DMS153 treated with DMSO at 0.1 percent for 48 hours (cell line): ENCODE results near the gene KLF3.
A peak's percentile ranks its signal among the peaks of the same experiment; 100 is the strongest.

Experiments used
- DNase-seq: peaks from one replicate; lab custom pipeline; 2025; ENCODE audit not compliant: unreplicated experiment; lab: John Stamatoyannopoulos, UW

The KLF3 gene

DNA sequence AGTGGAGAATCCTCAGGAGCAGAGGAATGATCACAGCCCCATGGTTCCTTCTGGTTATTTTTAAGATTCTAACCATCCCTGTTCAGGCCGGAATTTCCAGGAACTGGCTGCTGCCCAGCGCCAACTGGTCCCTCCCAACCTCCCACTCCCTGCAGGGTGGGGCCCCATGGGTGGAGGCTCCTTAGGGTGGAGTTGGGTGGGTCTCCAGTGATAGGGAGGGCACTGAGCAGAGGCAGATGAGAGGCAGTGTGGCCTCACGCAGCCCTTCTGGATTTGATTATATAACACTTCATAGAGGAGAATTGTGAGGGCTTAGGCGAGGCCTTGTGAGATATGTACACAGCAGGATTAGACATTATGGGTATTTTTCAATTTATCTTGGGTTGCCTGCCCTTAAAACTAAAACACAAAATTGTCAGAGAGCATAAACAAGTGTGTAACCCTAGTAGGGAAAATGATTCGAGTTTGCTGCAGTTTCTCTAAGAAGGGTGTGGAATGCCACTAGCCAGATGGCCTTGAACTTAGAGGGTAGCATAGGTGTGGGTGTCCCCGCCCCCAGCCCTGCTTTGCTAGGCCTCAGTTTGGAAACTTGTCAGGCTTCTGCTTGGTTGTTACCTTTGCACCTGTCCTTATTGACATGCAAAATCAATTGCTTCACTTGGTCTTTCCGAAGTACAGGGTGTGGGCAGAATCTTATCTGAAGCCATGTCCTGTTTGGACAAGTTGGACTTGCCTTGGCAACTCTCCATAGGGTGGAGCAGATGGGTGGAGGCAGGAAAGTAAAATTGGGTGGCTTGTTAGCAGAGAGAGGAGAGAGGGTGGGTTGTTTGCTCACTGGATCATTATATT, 9.4 kb downstream of the KLF3 start:
- DNase-seq = no peak

DNA sequence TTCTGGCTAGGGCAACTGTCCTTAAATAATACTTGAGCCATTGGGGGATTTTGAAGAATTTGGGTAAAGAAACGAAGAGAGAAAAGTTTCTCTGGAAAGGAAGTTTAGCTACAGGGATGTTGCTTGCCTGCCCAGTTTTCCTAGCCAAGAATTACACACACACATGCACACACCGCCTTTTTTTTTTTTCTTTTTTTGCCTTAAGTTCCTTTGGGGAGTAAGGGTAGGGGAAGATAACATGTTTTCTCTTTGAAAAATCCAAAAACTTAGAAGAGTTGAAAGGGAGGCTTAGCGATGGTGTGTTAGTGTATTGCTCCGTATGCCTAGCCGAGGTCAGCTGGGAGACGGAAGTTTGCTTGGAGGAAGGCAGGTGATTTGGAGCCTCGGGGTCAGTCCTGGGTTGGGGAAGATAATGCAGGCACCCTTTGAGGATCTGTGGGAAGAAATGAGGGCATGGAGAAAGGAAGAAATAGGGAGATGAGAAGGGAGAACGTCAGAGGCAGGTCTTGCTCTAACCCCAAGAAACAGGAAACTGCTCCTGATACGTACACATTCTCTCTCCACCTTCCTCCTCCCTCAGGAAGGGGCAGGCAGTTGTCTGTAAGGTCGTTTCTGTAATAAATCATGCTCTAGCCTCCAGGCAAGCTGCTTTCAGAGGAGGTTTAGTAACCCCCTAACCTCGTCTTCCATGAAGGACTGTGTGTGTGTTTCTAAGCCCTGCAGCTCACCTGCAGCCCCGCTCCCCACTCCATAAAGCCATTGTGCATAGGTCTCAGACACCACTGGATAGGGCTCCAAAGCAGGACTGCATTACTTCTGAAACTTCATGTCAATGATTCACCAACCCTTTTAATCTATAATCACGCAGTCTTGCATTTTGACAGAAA, 10.5 kb downstream of the KLF3 start:
- DNase-seq = no peak

DNA sequence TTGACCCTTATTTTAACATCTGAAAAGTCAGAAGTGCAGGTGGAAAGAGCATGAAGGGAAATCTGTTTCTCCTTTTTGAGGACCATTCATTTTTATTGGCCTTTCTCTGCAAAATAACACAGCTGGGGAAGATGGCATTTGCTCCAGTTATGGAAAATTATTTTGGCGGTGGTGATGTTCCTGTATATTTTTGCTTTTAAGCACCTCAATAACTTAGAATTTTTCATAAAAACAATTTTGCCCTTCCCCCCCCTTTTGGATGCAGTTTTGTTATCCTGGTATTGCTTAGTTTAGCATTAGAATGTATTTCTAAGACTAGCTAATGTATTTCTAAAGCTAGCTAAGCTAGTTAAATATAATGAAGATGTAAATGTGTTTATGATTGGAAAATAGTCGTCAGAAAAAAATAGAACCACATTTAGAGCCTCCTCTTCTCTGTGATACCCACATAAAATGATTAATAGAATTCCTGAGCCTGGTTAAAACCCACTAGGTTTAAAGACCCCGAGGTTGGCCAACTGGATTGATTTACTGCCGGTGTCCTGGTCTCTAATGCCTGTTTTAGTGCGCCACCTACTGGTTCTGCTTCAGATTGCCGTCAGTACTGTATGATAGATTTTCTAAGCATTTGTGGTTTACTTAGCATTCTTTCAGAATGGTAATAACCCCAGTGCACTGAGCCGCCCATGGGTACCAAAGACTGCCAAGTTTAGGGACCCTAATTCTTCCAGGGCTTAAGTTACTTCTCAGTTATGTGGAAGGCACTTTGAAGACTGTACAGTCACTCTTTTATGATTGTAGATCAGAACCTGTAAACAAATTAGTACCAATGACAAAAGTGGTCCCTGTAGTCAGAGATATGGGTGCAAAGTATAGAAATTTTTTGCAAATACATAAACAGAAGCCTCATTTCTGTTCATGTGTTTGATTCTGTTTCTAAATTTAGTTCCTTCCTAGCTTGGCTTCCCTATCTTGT, 11.4 kb downstream of the KLF3 start:
- peak; percentile 32 for DNase-seq

DNA sequence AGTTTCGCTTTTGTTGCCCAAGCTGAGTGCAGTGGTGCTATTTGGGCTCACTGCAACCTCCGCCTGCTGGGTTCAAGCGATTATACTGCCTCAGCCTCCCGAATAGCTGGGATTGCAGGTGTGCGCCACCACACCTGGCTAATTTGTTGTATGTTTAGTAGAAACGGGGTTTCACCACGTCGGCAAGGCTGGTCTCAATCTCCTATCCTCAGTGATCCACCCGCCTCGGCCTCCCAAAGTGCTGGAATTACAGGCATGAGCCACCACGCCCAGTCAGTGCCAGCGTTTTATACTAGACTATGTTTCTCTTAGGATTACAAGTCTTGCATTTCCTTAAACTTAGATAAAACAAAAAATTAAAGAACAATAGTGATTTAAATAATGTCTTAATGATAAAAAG, 13.0 kb downstream of the KLF3 start:
- DNase-seq = no peak

DNA sequence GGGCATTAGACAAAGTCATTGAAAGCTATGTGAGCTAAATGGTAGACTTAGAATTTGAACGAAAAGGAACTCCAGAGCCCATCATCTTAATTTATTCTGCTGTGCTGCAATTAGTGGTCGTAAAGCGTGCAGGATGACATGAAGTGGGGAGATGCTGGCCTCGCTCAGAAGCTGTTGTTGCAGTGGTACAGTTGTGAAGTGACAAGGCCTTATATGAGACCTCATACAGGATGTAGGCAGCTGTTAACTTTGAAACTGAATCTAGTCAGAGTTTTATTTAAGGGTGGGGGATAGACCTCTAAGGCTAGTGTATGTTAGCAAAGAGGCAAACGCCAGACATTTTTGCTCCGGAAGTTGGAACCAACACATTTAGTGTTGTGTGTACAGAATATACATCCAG, 13.4 kb downstream of the KLF3 start:
- DNase-seq = no peak

DNA sequence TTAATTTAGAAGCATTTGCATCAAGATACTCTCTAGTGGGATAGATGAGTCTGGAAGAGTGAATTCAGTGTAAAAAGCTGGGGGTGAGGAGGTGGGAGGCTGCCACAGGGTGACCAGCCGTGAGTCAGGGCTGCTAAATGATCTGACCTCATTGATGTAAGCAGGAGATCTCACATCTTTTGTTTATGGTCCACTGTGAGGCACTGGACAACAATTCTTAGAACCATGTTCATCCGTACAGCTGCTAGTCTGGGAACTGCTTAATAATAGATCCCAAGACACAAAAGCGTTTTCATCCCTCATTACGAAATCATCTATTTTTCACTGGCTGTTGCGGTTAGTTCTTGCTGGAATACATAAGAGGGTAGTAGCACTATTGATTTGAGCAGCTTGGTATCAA, 14.1 kb downstream of the KLF3 start:
- DNase-seq = no peak

DNA sequence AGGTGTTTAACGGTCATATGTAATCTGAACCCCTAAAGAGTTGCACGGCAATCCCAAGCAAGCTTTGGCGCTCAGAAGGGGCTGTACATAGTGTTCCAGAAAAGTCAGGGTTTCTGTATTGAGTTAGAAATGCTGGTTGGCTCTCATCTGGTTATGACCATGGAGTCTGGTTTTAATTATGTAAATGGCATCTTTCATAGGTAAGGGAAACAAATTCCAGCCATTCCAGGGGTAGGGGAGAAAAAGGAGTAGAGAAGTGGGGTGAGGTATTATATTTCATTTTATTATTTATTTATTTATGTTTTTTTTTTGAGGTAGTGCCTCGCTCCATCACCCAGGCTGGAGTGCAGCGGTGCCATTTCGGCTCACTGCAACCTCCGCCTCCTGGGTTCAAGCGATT, 15.9 kb downstream of the KLF3 start:
- DNase-seq = no peak

DNA sequence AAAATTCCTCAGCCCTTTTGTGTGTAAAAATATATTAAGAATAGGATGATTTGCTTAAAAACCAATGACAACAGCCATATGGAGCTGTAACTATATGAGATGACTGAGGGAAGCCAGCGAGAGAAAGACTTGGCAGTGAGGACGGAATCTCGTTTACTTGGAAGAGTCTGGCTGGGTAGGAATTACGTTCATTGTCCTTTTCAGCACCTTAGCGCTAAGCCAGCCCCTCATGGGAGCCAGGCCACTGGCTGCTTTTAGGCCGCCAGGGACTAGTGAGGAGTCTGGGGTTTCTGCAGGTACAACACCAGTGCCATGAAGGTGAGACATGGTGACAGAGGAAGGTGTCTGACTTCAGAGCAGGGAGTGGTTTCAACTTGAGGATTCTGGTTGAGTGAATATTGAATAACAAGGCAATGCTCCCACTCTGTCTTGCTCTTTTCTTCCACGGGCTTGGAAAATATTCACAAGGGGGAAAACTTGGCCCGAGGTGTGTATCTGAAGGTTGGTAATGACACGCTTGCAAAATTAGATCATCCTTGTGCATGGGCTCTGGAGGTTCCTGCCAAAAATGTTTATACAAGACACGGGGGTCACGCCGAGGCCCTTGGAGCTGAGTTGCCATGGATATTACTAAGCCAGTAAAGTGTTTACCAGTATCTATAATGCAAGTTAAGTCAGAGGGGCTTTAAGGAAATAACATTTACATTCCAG, 17.4 kb downstream of the KLF3 start:
- no peak for DNase-seq

DNA sequence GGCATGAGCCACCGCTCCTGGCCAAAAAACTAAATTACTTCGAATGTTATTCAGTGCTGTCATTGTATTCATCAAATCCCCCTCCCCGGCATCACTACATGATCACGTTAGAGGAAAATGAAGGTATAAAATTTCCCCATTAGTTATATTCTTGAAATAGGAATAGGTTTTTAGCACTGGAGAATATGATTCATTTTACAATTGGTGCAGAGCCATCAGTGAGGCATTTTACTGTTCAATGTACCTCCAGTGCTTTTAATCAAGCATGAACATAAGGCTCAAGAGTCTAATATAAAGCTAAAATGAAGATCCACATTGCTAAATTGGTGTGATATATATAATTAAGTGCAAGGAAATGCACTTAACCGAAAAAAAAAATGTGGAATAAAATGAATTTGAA, 18.3 kb downstream of the KLF3 start:
- DNase-seq = no peak

DNA sequence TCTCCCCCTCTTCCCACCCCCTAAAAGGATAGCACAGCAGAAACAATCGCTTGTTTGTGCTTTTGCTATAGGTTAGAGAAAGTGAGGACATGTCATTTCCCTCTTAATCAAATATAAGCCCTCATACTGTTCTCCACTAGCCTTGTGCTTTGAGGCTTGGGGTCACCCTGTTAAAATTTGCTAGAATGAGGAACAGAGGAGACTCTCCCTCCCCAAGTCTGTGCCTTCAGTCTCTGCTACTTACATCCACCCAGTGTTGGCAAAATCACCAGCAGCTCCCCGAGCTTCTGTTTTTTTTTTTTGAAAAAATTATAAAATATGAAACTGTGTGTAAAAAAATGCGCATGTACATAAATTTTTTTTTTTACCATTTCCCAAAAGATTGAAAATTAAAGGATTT, 19.3 kb downstream of the KLF3 start:
- no peak for DNase-seq

DNA sequence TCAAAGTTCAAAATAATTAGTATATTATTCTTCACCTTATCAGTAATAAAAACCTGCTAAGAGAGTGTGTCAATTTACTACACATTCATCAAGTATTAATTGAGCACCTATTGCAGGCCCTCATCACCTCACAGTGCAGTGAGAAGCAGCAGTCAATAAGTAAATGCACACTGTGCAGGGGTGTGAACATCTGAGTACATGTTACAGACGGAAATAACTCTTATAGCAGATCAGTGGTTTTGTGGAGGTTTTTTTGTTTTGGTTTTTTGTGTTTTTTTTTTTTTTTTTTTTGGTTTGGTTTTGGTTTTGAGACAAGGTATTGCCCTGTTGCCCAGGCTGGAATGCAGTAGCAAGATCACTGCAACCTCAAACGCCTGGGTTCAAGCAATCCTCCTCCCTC, 20.3 kb downstream of the KLF3 start:
- DNase-seq = no peak

DNA sequence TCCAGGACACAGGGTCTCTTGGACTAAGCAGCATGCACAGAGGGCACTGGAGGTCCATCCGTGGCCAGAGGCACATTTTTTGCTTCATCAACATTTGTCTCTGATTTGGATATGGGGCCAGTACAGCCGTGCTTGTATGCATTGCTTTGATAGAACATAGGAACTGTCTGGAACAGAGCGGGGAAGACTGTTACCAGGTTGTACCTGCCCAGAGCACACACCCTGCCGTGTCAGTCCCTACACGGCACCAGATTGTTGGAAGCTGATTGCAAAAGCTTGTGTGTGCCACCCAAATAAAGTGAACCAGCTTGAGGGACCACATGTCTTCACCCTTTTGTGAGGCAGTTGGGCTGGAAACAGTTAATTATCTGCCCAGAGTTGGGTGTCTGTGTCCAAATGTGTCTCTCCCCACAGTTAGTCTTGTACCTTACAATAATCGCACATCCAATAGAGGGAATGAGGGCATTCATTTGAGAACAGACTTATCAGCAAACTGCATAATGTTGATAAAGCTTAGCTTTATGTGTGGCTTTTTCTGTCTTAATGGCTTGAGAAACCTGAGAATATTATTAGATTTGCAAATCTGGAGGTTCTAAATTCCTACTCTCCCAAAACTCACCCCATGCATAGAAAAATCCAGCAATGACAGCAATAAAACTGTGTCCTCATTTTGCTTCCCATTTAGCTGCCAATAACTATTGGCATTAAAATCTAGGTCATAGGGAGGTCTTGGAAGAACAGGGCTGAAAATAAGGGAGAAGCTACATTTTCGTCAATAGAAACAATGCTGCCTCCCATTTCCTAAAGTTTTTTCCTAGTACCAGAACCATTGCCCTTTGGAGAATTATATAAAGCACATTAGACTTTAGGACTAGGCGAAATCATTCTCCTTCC, 21.2 kb downstream of the KLF3 start:
- DNase-seq = no peak

DNA sequence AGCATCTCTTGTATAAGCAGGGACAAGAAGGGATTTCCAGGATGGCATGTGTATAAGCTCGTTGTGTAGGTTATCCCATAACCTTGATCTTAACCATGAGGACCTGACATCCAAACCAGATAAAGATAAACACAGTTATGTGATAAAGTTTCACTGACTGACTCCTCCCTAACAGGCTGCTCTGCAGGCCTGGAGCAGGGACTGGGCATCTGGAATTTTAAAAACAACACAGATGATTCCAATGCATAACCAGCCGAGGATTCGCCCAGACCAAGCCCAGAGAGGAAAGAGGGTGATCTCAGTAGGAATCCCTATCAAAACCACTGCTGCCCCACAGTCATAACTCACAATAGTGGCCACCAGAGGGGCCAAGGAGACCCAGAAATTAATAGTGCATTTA, 22.7 kb downstream of the KLF3 start:
- no peak for DNase-seq

DNA sequence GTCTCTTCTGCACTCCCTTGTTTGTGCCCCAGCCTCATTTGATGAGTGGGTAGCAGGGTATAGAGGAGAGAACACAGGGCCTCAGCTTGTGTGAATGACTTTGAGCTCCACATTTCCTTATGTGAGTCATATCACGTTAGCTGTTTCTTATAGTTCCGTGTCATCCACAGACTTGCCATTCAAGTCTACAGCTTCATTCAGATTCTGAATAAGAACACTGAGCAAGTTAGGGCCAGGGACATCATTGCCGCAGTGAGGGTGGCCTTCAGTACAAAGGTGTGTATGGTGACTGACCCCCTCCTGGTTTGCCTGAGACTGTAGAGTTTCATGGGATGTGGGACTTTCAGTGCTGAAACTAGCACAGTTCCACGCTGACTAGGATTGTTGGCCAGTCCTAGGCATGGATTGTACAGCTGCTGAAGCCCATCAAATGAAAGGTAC, 23.6 kb downstream of the KLF3 start:
- DNase-seq = no peak

DNA sequence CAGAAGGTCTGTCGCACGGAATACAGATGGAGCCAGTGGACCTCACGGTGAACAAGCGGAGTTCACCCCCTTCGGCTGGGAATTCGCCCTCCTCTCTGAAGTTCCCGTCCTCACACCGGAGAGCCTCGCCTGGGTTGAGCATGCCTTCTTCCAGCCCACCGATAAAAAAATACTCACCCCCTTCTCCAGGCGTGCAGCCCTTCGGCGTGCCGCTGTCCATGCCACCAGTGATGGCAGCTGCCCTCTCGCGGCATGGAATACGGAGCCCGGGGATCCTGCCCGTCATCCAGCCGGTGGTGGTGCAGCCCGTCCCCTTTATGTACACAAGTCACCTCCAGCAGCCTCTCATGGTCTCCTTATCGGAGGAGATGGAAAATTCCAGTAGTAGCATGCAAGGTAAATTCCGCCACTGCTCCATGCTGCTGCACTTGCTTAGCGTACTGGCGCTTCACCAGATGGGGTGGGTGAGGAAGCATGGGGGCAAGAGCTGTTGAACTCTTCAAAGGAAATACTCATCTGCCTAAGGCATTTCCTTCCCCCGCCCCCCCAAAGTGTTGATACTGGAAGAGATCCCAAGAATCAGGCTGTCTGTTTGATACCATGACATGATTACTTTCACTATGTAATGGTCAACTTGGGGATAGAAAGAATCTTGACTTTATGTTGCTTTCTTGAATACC, 24.8 kb downstream of the KLF3 start:
- DNase-seq = no peak

DNA sequence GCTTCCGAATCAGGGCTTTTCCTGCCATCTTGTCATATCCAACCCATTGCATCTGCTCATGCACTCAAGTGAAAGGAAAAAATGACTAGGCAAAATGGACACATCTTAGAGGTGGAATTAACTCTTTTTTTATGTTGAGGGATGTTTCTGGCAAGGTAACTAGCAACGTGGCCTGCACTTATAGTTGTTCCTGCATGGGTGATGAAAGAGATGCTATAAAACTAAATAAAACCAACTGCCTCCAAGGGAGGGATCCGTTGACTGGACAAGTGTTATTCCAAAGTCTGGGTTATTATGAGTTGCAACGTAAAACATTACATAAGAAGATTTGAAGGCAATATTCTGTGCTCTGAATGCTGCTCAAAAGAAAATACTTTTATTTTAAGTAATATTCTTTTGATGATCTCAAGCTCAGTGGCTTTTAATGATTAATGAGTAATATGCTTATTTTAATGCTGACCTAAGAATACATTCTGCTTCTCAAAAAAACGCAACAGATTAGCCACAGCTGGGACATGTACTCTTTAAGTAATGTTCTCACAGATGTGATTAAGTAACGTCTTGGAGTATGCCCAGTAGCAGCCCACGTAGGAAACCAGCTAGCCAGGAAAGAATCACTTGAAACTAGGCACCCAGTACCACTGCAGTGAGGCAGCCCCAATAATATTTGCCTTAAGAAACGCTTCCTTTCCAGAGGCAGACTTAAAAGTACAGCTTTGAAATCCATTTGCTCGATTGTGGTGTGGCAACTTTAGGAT, 27.4 kb downstream of the KLF3 start:
- no peak for DNase-seq

DNA sequence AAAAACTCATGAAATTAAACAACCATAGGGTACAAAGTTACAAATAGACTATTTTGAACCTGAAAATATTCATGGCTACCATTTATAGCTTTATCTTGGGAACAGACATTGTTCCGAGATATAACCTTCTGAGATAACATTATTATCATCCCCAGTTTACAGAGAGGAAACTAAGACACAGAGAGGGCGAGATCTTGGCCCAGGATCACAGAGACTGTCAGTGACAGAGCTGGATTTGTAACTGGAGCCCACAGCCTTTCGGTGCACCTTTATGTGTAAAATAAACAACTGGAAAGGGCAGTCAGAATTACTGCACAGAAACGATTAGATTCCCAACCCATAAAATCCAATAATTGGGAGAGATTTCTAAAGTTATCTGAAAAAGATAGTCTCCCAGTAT, 28.4 kb downstream of the KLF3 start:
- no peak for DNase-seq

DNA sequence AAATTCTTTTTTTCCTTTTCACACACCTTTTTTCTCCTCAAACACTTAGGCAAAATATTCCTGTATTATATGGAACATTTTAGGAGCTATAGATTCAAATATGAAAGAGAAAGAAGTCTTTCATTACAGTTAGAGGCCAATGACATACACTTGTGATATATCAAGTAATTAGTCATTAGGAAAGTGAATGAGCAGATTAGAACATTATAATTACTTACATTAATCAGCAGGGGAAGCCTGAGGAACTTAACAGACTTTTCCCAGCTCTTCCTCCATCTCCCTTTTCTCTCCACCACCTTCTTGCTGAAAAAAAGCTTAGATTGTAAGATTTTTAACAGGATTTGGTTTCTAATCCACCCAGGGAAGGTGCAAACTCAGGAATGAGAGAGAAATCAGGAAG, 29.6 kb downstream of the KLF3 start:
- DNase-seq = no peak
